HG03457 (cell line): ENCODE data around the gene TMEM183A.

Experiments used
- ATAC-seq: cut with Tn5 transposase; IDR thresholded peaks from one replicate; pipeline ENCODE4 v1.9.1; 2021; ENCODE audit warnings: moderate number of reproducible peaks; ENCODE audit not compliant: unreplicated experiment

The TMEM183A gene

DNA sequence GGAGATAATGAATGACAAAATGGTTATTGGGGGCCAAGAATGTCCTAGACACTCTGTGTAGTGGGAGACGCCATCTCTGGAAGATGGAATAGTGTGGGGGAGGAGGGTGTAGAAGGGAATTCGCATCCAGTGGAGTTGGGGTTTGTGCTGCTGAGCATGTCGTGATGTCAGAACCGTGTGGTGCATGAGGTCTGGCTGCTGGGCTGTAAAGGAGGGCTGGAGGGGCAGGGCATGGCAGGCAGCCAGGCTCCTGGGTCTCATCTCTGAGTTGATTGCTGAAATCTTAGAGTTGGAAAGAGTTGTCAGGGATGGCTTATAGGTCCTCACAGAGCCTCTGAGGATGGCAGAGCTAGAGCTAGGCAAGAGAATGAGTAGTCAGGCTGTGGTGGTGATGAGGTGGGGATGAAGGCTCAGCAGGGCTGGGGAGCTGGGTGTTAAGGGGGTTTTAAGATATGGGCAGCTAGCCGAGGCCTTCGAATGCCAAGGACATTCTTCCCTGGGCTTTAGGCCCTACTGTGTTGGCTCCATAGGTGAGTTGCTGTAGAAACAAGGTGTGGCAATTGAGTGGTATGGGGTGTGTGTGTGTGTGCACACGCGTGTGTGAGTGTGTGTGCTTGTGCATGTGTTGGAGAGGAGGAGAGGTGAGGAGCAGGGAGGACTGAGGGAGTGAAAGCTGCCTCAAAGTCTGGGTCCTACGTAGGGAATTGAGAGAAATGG is 21.1 kb downstream of the TMEM183A start:
- ATAC-seq: no peak

DNA sequence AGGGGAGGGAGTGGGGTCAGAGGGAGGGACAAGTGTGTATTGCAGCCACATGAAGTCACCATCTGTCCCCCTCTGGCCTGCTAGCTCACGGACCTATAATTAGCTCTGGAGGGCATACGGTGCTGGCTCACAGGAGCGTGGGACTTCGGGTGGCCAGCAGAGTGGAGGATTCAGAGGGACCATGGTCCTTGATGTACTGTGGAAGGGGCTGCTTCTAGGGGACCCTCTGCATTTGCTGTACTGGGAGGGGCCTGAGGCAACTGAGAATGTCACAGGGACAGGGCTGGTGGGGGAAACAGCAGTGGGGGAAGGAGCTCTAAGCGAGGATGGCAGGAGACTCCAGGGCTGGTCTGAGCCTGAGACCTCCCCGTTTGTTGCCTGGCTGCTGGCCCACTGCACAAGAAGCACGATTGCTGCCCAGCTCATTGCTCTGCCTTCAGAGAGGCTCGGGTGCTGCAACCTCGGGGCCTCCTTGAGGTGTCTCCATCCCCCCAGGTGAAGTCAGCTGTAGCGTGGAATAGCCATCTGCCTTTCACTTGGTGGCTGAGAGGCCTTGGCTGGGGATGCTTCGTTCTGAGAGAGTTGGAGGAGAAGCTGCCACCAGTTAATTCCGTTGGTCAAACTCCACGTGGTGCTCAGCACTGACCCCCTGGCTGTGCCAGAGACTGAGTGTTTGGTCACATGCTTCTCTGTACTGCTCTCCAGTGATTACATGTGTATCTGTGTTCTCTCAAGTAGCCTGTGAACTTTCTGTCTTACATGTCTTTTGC is 21.8 kb downstream of the TMEM183A start:
- no peak for ATAC-seq

DNA sequence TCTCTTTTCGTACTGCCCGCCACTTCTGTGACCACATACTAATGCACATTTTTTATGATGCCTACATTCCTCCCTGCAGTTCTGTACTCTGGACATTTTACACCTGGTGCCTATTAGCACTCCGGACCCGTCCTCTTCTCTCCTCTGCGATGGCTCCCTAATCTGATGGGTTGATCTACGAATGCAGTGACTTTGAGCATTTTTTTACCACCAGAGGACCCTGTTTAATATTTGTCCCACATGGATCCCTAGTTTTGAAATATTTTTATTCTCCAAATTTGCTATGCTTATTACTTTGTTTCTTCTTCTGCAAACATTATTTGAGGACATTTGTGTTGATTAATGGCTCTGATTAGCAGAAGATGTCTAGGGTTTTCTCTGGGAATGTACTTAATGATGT is 24.3 kb downstream of the TMEM183A start:
- ATAC-seq: no peak

DNA sequence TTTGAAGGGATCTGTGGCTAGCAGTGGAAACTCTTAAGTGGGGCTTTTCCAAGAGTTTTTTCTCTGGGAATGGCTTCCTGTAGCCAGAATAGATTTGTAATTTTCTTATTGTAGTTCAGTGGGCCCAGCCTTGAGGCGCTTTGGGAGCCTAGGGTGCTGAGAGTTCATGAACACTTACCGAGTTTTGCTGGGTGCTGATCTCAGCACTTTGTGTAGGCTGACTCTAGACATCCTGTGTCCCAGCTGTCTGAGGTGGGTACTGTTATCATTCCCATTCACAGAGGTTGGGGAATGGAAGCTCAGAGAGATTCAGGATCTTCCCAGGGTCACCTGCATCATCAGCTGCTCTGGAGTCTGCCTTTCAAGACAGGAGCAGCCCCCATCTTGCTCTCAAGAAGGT is 26.1 kb downstream of the TMEM183A start:
- ATAC-seq: no peak

DNA sequence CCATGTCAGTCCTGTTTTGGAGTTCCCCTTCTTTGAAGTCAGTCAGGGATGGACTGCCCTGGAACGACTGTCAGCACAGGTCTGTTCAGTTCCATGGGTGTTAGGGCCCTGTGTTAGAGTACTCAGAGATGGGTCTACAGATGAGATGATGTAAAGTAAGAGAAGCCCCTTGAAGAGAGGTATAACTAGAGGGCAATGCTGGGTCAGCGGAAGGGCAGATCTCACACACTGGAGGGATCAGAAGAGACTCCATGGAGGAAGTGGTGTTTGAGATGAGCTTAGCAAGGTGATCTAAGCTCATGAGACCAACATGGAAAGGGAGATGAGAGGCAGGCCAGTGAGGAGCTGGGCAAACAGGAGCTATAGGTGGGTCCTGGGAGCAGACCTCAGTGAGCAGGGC is 26.7 kb downstream of the TMEM183A start:
- no peak for ATAC-seq

DNA sequence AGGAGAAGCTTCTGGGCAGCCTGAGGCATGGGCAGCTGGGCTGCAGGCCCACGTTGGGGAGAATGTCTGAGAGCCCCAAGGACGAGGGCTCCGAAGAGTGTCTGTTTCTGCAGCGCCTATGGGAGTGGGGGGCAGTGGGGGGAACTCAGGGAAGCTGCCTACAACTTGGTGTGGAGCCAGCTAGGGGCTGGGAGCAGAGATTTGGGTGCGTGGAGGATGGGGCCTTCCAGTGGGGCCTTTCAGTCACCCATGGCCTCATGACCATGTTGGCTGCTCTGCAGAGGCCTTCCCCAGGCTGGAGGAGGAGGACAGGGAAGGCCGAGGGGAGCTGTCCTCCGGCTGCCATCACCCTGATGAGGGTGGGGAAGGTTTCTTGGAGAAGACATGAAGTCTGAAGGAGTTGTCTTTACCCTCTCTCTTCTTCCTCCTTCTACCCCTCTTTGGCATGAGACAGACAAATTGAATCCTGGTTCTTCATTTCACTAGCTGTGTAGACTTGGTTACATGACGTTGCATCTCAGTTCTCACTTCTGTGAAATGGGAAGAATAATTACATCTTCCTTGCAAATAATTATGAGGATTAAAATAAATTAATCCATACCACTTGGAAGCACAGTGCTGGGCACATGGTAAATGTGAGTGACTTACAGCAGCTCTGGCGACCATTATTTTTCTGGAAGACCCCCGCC is 27.4 kb downstream of the TMEM183A start:
- ATAC-seq: no peak

DNA sequence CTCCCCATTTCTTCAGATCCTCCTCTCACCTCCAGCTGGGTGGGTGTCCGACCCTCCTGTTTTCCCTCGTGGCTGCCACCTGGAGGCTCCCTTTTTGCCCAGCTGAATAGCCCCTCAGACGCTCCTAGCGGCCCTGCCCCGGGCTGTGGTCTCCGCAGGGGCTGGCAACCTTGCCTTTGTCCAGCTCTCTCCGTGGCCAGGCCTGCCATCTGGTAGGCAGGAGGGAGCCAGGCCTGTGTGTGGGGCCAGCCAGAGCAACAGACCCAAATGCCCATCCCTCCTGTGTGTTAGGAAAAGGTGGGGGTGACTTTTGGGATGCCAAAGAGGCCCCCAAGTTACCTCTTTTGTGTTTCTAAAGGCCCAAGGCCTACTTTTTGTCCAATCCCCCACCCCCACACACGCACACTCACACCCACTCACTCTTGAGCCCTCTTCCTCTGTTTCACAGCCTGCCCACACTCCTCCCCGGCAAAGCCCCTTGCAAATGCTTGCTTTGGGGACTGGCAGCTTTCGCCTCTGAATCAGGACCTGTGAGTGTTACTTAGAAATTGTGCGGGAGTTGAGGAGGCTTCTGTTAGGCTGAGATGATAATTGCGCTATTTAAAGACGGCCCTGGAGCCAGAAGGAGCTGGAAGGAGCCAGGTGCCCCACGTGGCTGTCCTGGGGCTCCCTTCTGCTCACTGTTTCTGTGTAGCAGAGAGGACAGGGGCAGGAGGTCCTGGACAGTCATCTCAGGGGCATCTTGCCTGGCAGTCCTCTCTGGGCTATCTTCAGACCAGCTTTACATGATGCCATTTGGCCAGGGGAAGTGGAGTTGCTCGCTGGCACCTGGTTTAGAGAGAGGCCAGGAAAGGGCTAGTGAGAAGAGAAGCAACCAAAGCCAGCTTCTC is 28.2 kb downstream of the TMEM183A start:
- no peak for ATAC-seq

DNA sequence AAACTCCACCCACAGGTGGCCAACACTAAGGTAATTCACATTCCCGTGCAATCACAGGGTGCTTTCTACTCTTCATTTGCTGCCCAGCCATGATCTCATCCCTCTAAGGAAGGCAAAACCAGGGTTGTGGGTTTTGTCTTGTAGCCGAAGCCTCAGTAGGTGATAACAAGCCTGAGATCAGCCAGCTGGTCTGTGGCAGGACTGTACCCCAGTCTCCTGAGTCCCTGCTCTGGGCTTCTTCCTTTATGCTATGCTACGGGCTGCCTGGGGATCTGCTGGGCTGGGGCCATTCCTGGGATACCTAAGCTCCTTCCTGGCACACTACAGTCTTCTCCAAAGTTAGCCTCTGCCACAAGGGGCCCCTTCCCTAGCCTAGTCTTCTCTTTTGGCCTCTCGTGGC is 29.0 kb downstream of the TMEM183A start:
- no peak for ATAC-seq

DNA sequence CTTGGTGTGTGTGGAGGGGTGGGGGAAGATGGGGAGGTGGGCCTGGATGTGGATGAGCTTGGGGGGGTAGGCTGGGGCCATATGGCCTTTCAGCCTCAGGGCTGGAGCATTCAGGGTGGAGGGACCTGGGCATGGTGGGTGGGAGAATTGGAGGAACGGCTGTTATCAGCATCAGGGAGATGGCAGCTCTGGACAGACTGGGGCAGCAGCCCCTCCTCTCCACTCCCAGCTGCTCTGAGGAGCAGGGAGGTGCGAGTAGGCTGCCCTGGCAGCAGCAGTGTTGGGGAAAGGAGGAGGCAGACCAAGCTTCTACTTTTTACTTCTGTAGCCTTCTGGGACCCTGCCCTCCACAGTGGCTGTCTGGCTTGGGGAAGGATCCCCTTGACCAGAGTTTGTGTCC is 29.4 kb downstream of the TMEM183A start:
- ATAC-seq: no peak

DNA sequence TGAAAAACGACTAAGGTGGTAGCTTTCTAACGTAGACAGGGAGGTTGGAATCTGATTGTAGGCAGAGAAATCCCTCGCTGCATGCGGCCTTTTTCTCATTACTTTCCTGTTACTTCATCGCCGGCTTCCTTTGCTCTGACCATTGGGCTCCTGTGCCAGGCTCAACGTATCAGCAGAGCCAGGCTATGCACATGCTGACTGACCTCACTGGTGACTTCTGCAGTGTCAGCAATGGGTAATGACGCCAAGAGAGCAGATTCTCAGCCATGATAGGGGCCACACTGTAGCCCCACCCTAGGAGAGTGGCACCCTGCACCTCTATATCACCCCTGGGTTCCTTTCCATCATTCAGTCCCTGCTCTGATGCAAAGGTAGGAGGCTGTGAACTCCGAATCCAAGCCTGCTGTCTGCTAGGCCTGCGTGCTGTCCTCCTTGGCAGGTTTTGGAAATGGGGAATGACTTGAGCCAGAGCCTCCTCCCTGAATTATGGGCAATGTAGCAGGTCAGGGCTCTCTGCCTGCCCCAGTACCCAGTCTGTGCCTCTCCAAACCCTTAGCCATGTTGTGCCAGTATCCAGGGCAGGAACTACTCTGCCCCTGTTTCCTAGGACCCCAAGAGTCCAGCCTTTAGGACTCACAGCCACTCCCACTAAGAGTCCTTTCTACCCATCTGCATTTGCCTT is 30.5 kb downstream of the TMEM183A start:
- no peak for ATAC-seq

DNA sequence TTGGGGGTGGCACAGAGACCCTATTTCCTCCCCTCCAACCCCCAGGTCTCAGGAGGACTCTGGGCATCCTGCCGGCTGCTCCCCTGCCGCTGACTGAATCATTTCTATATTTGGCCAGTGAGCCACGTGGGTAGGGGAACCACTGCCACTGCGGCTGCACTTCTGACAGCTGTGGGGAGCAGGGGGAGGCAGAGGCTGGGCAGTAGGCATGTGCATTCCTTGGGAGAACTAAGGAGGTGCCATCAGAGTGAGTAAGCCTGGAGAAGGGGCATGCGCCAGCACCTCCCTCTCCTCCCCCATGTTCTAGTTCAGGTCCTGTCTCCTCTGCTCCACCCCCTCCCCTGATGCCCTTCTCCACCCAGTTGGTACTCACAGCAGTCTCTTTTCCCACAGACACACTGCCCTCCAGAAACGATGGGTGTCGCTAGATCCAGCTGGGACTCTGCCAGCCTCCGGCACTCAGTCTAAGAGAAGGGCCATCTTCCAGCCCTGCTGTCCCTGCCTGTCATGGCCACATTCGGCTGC is 31.1 kb downstream of the TMEM183A start:
- ATAC-seq: no peak

DNA sequence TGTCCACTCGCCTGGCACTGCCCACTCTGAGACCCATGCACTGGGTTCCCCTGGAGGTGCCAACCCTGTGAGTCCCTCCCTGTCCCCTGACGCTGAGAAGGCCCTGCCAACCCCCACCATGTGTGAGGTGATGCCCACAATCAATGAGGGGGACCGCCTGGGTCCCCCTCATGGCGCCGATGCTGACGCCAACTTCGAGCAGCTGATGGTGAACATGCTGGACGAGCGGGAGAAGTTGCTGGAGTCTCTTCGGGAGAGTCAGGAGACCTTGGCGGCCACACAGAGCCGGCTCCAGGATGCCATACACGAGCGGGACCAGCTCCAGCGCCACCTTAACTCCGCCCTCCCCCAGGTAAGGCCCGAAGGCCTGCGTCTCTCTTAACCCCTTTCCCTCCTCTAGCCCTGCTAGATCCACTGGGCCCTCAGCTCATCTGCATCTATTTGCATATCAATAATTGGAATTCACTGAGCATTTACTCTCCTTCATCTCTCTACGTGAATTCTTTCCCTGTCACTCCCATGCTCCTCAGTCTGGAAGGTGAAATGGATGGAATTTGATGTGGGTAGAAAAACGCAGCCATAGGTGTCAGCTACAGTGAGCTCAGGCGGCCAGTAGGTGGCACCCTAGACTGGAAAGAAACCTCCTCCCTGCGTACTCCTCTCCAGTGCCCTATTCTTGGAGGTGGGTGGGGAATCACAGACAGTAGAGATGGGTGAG is 31.9 kb downstream of the TMEM183A start:
- ATAC-seq: no peak

DNA sequence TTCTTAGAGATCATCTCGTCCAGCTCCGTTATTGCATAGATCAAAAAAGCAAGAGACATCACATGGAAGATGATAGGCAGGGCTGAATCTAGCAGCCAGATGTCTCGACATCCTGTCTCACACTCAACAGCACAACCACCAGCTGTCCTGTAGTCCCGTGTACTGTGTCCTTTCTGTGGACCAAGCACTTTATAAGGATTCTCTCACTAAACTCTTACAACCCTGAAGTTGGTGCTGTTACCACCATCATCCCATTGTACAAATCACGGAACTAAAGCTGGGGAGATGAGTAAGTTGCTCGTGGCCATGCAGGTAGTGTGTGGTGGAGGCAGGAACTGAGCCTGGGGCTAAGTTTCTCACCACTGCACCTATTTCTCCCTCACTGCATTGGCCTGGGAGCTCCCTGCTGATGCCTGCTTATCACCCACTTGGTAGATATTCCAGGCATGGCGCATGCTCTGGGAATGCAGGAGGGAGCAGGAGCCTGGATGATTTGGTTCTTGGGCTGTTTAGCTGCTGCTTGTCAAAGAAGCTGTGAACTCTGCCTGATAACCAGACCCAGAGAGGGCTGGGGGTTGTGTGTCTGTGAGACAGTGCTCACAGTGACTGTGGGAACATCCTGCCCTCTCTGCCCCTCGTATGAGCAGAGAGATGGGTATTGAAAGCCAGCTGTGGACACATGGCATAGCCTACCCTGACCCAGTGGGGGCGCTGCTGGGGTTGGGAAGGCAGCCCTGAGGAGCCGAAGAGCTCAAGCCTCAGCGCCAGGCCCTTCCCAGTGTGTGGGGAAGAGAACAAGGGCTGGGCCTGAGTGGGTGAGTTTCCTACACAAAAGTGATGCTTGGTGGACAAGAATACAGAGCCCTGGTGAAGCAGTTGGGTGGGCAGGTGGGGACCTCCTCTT is 32.7 kb downstream of the TMEM183A start:
- ATAC-seq: no peak

DNA sequence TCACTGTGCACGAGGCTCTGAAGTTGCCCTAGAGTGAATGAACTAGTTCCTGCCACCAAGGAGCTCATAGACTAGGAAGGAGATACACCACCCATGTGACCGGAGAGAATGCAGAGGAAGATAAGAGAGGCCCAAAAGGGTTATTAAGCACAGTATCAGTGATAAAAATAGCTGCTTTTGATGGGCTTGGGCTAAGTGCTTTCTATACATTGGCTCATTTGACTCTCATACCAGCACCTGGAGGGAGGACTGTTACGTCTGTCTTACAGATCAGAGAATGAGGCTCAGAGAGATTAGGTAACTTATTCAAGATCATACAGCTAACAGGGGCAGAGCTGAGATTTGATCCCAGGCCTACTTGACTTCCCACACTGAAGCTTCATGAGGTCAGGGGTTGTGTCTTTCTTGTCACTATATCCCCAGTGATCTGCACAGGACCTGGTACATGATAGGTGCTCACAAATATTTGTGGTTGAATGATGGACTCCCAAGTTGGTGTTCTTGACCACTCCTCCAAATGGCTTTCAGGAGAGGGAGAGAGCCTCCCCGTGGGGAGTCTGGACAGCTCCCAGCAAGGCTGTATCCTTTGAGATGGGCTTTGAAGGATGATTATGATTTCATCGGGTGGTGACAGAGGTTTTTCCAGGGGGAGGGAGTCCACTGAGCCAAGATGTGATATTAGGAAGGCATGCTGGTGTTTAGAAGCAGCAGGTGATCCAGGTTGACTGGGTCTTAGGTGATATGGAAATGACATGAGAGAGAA is 33.5 kb downstream of the TMEM183A start:
- no peak for ATAC-seq

DNA sequence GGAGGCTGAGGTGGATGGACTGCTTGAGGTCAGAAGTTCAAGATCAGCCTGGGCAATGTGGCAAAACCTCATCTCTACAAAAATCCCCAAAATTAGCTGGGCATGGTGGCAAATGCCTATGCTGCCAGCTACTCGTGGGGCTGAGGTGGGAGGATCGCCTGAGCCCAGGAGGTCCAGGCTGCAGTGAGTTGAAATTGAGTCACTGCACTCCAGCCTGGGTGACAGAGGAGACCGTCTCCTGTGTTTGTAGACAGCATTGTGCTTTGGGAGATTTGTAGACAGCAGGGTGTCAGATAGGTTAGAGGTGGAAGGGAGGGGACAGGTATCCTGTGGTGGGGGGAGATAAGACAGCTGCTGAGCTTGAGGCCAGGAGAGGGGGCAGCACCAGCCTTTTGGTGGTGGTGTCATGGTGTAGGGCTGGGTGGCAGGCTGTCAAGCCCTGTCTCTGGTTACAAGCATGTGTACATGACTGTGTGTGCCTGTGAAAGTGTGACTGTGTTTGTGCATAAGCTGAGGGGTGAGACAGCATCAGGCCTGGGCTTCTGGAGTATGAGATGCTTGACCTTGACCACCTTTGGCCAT is 34.3 kb downstream of the TMEM183A start:
- no peak for ATAC-seq

DNA sequence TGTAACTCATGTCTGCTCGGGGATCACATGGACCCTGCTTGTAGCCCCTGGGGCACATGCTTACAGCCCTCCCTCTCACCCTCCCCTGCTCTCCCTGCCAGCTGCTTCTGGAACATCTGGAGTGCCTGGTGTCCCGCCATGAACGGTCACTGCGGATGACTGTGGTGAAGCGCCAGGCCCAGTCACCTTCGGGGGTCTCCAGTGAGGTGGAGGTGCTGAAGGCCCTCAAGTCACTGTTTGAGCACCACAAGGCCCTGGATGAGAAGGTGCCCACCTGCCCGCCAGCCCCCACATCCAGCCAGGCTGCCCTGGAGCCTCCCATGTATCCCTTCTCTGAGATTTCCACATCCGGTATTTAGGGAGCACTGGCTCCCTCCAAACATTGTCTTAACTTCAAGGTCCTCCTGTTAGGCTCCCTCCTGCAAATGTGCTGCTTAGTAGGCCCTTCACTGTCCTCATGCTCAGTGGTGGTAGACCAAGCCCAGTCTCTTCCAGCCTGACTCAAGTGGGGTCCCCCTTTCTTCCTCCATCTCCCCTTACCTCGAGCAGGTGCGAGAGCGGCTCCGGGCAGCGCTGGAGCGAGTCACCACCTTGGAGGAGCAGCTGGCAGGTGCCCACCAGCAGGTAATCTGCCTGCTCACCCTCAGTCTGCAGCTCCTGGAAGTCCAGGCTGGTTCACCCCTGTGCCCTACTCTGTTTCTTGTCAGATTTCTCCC is 36.8 kb downstream of the TMEM183A start:
- ATAC-seq: no peak
